Activated CD4-positive, alpha-beta T cell treated with anti-CD3 and anti-CD28 coated beads, Interleukin-2, amount 50 U/mL, for 1 hour (primary cell): ENCODE data around the gene TAF3.
A peak's percentile ranks its signal among the peaks of the same experiment; 100 is the strongest.

Experiments used
- DNase-seq: peaks from one replicate; pipeline ENCODE4 v3.0.0-alpha.2; 2020

TAF3 gene

GRCh38 chr10:8049045-8049864 lies 230.9 kb downstream of the TAF3 start:
- no peak for DNase-seq

GRCh38 chr10:8049865-8050555 lies 231.7 kb downstream of the TAF3 start:
- DNase-seq = no peak

GRCh38 chr10:8050556-8051108 lies 232.3 kb downstream of the TAF3 start:
- DNase-seq = no peak

- no peak for DNase-seq
Observed at GRCh38 chr10:8051109-8051821, 233.0 kb downstream of the TAF3 start.

GRCh38 chr10:8051851-8052257 lies 233.5 kb downstream of the TAF3 start:
- no peak for DNase-seq

GRCh38 chr10:8052341-8052955 lies 234.1 kb downstream of the TAF3 start:
- DNase-seq = no peak

GRCh38 chr10:8052956-8053445 lies 234.7 kb downstream of the TAF3 start:
- DNase-seq = no peak

- peak; percentile 95 for DNase-seq
Observed at GRCh38 chr10:8053446-8054243, 235.3 kb downstream of the TAF3 start.

- DNase-seq = no peak
Observed at GRCh38 chr10:8054244-8054493, 235.9 kb downstream of the TAF3 start.

- peak; percentile 81 for DNase-seq
Observed at GRCh38 chr10:8054494-8055407, 236.4 kb downstream of the TAF3 start, which contains the start of gene GATA3. TSS of gene GATA3 (plus strand) at chr10:8054688. CDS start at chr10:8055656, 968 bp downstream.

- no peak for DNase-seq
Observed at GRCh38 chr10:8055420-8056349, 237.4 kb downstream of the TAF3 start.

GRCh38 chr10:8056378-8056777 lies 238.1 kb downstream of the TAF3 start:
- DNase-seq = no peak

GRCh38 chr10:8056871-8057331 lies 238.6 kb downstream of the TAF3 start:
- peak; percentile 55 for DNase-seq

- no peak for DNase-seq
Observed at GRCh38 chr10:8057636-8058273, 239.4 kb downstream of the TAF3 start.

- no peak for DNase-seq
Observed at GRCh38 chr10:8058274-8059111, 240.2 kb downstream of the TAF3 start.

GRCh38 chr10:8059191-8059936 lies 241.1 kb downstream of the TAF3 start:
- DNase-seq = no peak

- DNase-seq = peak; percentile 49
Observed at GRCh38 chr10:8060010-8060703, 241.9 kb downstream of the TAF3 start.
